Upper lobe of left lung (tissue), 6 donors: Measurements from ENCODE around the gene DNAAF1. TPM values are rescaled to one million over a fixed set of nuclear protein-coding genes. Genes with fewer than 3 reads are reported as not detected.

Experiments used
- ATAC-seq, 2 donors: fragments of 200-7000 bp; cut with Tn5 transposase; one replicate each; pipeline ENCODE4 v1.9.1; 2022; ENCODE audit warnings: mild to moderate bottlenecking in 2 of 2, moderate library complexity in 2 of 2; ENCODE audit not compliant: low FRiP score in 2 of 2
- DNase-seq, 2 donors: peaks; one replicate each; pipeline ENCODE4 v3.0.0-alpha.2; 2019 to 2020
- H3K27ac ChIP-seq, 4 donors: fragments of 200-600 bp; sonication (generic); one replicate each; pipeline ENCODE4 v1.5.1; 2016 to 2019
- H3K27me3 ChIP-seq, 4 donors: fragments of 200-600 bp; sonication (generic); one replicate each; pipeline ENCODE4 v1.5.1; 2017 to 2019
- H3K36me3 ChIP-seq, 4 donors: fragments of 200-600 bp; sonication (generic); one replicate each; pipeline ENCODE4 v1.5.1; 2016 to 2019
- H3K4me1 ChIP-seq, 4 donors: fragments of 200-600 bp; sonication (generic); one replicate each; pipeline ENCODE4 v1.5.1; 2018 to 2019
- H3K4me3 ChIP-seq, 4 donors: fragments of 200-600 bp; sonication (generic); one replicate each; pipeline ENCODE4 v1.5.1; 2017 to 2019; ENCODE audit warnings: mild to moderate bottlenecking in 2 of 4, moderate library complexity in 1 of 4
- H3K9me3 ChIP-seq, 4 donors: fragments of 200-600 bp; sonication (generic); one replicate each; pipeline ENCODE4 v1.5.1; 2018 to 2019
- CTCF ChIP-seq, 6 experiments: fragments of 450-650 bp in 4 of 6; fragments of 200-600 bp in 2 of 6; sonication (generic) in 2 of 6; IDR thresholded peaks; one replicate each; pipeline ENCODE4 v1.5.1; 2016 to 2019; ENCODE audit warnings: antibody characterized with exemption in 6 of 6
- EP300 ChIP-seq, 4 donors: sonication (generic); formaldehyde crosslinking; IDR thresholded peaks; one replicate each; pipeline ENCODE4 v1.5.1; 2017; ENCODE audit warnings: antibody characterized with exemption in 4 of 4, control low read depth in 2 of 4
- POLR2A ChIP-seq, 4 donors: fragments of 450-650 bp; IDR thresholded peaks; one replicate each; pipeline ENCODE4 v1.5.1; 2016 to 2017; ENCODE audit warnings: antibody characterized with exemption in 4 of 4, mild to moderate bottlenecking in 2 of 4
- POLR2AphosphoS5 ChIP-seq, 2 donors: sonication (generic); formaldehyde crosslinking; IDR thresholded peaks; one replicate each; pipeline ENCODE4 v1.5.1; 2017; ENCODE audit warnings: antibody characterized with exemption in 2 of 2
- WGBS, 2 donors: methylation state at CpG; one replicate each; pipeline ENCODE4 v1.1.5; 2017 to 2018; 5-methylcytosine and 5-hydroxymethylcytosine counted together
- total RNA-seq, 6 donors: library from RNA; depleted of rRNA in 4 of 6; stranded (reverse); fragments of >200 nt in 4 of 6; gene quantifications; one replicate each; pipeline versions ENCODE4 v1.1.0 to v1.2.1, GENCODE V29; 2016 to 2021
- donor health status: DM: no; HTN: no; CAD: no; lungs with moderate emphysema.
- donor health status: DM: no; HTN: yes; CAD: no; lungs with severe emphysema.

Gene DNAAF1
- total RNA-seq, 6 donors from 2014 or later: 0.97 to 58.7 (median 28.5) TPM

GRCh38 chr16:84159800-84160199, 14.7 kb downstream of the DNAAF1 start:
- H3K9me3 ChIP-seq: no peaks in the 10 kb centered on the region
- no peaks in the 10 kb centered on the region for H3K4me1 ChIP-seq
- no peak overlapping the region for H3K4me3 ChIP-seq
- ATAC-seq (no peak), DNase-seq (no peak)
- H3K27me3 ChIP-seq: no peaks in the 10 kb centered on the region
- TF ChIP-seq POLR2AphosphoS5 (IDR thresholded peaks at IDR 0.05): no peak
- H3K27ac ChIP-seq: no peak overlapping the region
- WGBS, 2 donors: 45 to 49% methylated on average over 1 of the region's 1 CpG
- no peaks in the 10 kb centered on the region for H3K36me3 ChIP-seq

- no peak for TF ChIP-seq EP300 (IDR thresholded peaks at IDR 0.05)
- no peak for TF ChIP-seq CTCF (IDR thresholded peaks at IDR 0.05)
- TF ChIP-seq POLR2AphosphoS5 (IDR thresholded peaks at IDR 0.05): no peak
- no peak for TF ChIP-seq POLR2A (IDR thresholded peaks at IDR 0.05)
Observed at GRCh38 chr16:84161037-84161436, 15.9 kb downstream of the DNAAF1 start.

GRCh38 chr16:84161801-84162200, 16.7 kb downstream of the DNAAF1 start:
- ATAC-seq (no peak), DNase-seq (no peak)
- Histone ChIP-seq H3K36me3 (no peaks in the 10 kb centered on the region), H3K27ac (no peak overlapping the region), H3K27me3 (no peaks in the 10 kb centered on the region), H3K9me3 (no peaks in the 10 kb centered on the region), H3K4me3 (no peak overlapping the region), H3K4me1 (no peaks in the 10 kb centered on the region)
- TF ChIP-seq CTCF (IDR thresholded peaks at IDR 0.05) (no peak), POLR2A (IDR thresholded peaks at IDR 0.05) (no peak), EP300 (IDR thresholded peaks at IDR 0.05) (no peak), POLR2AphosphoS5 (IDR thresholded peaks at IDR 0.05) (no peak)
- WGBS, 2 donors: 57 to 67% methylated on average over 3 of the region's 3 CpGs

More at GRCh38 chr16:84161037-84161436, 15.9 kb downstream of the DNAAF1 start:
- DNase-seq (no peak), ATAC-seq (no peak)
- Histone ChIP-seq H3K9me3 (no peaks in the 10 kb centered on the region), H3K27ac (no peak overlapping the region), H3K36me3 (no peaks in the 10 kb centered on the region), H3K4me3 (no peak overlapping the region), H3K4me1 (no peaks in the 10 kb centered on the region), H3K27me3 (no peaks in the 10 kb centered on the region)
- WGBS, 2 donors: 80 to 81% methylated on average over 2 to 10 of the region's 10 CpGs

GRCh38 chr16:84165746-84166145, 20.6 kb downstream of the DNAAF1 start:
- no peak for DNase-seq
- Histone ChIP-seq H3K9me3 (no peaks in the 10 kb centered on the region), H3K4me1 (no peaks in the 10 kb centered on the region), H3K4me3 (no peak overlapping the region), H3K27ac (no peak overlapping the region), H3K36me3 (no peaks in the 10 kb centered on the region), H3K27me3 (no peaks in the 10 kb centered on the region)
- no peak for TF ChIP-seq POLR2AphosphoS5 (IDR thresholded peaks at IDR 0.05)
- TF ChIP-seq EP300 (IDR thresholded peaks at IDR 0.05): no peak
- no peak for TF ChIP-seq POLR2A (IDR thresholded peaks at IDR 0.05)
- TF ChIP-seq CTCF (IDR thresholded peaks at IDR 0.05): no peak
- 91% methylated on average over 7 of the region's 7 CpGs for WGBS, 2 donors
- no peak for ATAC-seq

- no peak for DNase-seq
- 83% methylated on average over 11 to 13 of the region's 13 CpGs for WGBS, 2 donors
- TF ChIP-seq EP300 (IDR thresholded peaks at IDR 0.05) (no peak), CTCF (IDR thresholded peaks at IDR 0.05) (no peak), POLR2AphosphoS5 (IDR thresholded peaks at IDR 0.05) (no peak), POLR2A (IDR thresholded peaks at IDR 0.05) (no peak)
- H3K4me3 ChIP-seq: no peak overlapping the region
- H3K9me3 ChIP-seq: no peaks in the 10 kb centered on the region
- H3K27me3 ChIP-seq: no peaks in the 10 kb centered on the region
- H3K4me1 ChIP-seq: no peaks in the 10 kb centered on the region
- no peak overlapping the region for H3K27ac ChIP-seq
- no peaks in the 10 kb centered on the region for H3K36me3 ChIP-seq
- no peak for ATAC-seq
Observed at GRCh38 chr16:84166796-84167695, 21.9 kb downstream of the DNAAF1 start.
